HCT116 (cell line): Measurements from ENCODE around the gene MXRA8. TPM values are rescaled to one million over a fixed set of nuclear protein-coding genes. Genes with fewer than 3 reads are reported as not detected.

ENCODE experiments used
- ATAC-seq: fragments of 200-7000 bp; cut with Tn5 transposase; 2 replicates; pipeline ENCODE4 v1.9.1; 2020; ENCODE audit warnings: mild to moderate bottlenecking, moderate library complexity
- BruUV-seq: library from RNA; stranded (reverse); fragments of 400-500 nt; replicated peaks from 2 replicates; lab custom pipeline; 2021; lab: Mats Ljungman, UMichigan
- CTCF ChIA-PET: fragments of 300-600 bp; sonication (Branson Sonifier 250); formaldehyde crosslinking; loops from one replicate; lab custom pipeline; 2021; ENCODE audit warnings: antibody characterized with exemption; lab: Charles Lee
- POLR2A ChIA-PET: fragments of 300-600, 350-600 bp; sonication (Branson Sonifier 250); formaldehyde crosslinking; loops from one replicate; lab custom pipeline; 2021; ENCODE audit warnings: antibody characterized with exemption; lab: Charles Lee
- RAD21 ChIA-PET, 2 experiments: fragments of 300-600 bp; sonication (Branson Sonifier 250); formaldehyde crosslinking; loops; one replicate each; lab custom pipeline; 2023; ENCODE audit warnings: low total read pairs in 2 of 2; ENCODE audit not compliant: uncharacterized antibody in 2 of 2, unreplicated experiment in 2 of 2, low non-redundant PET in 1 of 2; lab: Charles Lee
- DNase-seq: peaks from one replicate; pipeline ENCODE4 v3.0.0-alpha.2; 2010; ENCODE audit warnings: low read depth, low spot score
- H2AFZ ChIP-seq: fragments of 200-600 bp; shearing (Covaris generic), sonication (generic); 2 replicates; pipeline ENCODE4 v1.6.1; 2017; ENCODE audit warnings: low read depth, mixed run types, mixed read lengths, antibody characterized with exemption, low read length; ENCODE audit not compliant: poor library complexity, severe bottlenecking
- H3K27ac ChIP-seq: 2 replicates; pipeline ENCODE4 v1.5.1; 2012; ENCODE audit warnings: low read depth, low read length
- H3K27me3 ChIP-seq: fragments of 200-600 bp; sonication (generic); 2 replicates; pipeline ENCODE4 v1.6.1; 2016; ENCODE audit warnings: mixed run types, low read length, mixed read lengths; ENCODE audit not compliant: insufficient read depth
- H3K36me3 ChIP-seq, 2 experiments: fragments of 200-500 bp in 1 of 2; fragments of 200-600 bp in 1 of 2; sonication (Bioruptor generic) in 1 of 2; sonication (generic) in 1 of 2; 2 replicates each; pipeline versions ENCODE4 v1.5.1 to v1.6.1; 2014 to 2016; ENCODE audit warnings: low read length in 2 of 2, inconsistent platforms in 1 of 2, mixed read lengths in 1 of 2, mixed run types in 1 of 2; ENCODE audit not compliant: insufficient read depth in 2 of 2, control insufficient read depth in 1 of 2
- H3K4me1 ChIP-seq, 2 experiments: fragments of 200-600 bp in 1 of 2; sonication (generic) in 1 of 2; 2 replicates each; pipeline versions ENCODE4 v1.5.1 to v1.6.1; 2012 to 2017; ENCODE audit warnings: low read length in 2 of 2, inconsistent platforms in 1 of 2, mild to moderate bottlenecking in 1 of 2, mixed read lengths in 1 of 2, mixed run types in 1 of 2, moderate library complexity in 1 of 2; ENCODE audit not compliant: insufficient read depth in 2 of 2, control insufficient read depth in 1 of 2
- H3K4me2 ChIP-seq: fragments of 200-600 bp; sonication (generic); 2 replicates; pipeline ENCODE4 v1.6.1; 2017; ENCODE audit warnings: mixed run types, low read length, mixed read lengths
- H3K4me3 ChIP-seq, 2 experiments: fragments of 200-600 bp in 1 of 2; sonication (generic) in 1 of 2; replicated peaks in 1 of 2; 2 replicates each; pipeline ENCODE4 v1.5.1; 2011 to 2016; ENCODE audit warnings: low read length in 2 of 2, control low read depth in 1 of 2, low read depth in 1 of 2, mild to moderate bottlenecking in 1 of 2, mixed read lengths in 1 of 2, mixed run types in 1 of 2
- H3K79me2 ChIP-seq: fragments of 200-600 bp; sonication (generic); 2 replicates; pipeline ENCODE4 v1.6.1; 2017; ENCODE audit warnings: mild to moderate bottlenecking, mixed run types, low read length, moderate library complexity, mixed read lengths; ENCODE audit not compliant: insufficient read depth
- H3K9ac ChIP-seq: fragments of 200-600 bp; sonication (generic); 2 replicates; pipeline ENCODE4 v1.6.1; 2016; ENCODE audit warnings: low read length, mixed read lengths
- H3K9me2 ChIP-seq: fragments of 200-600 bp; sonication (generic), shearing (Covaris generic); 2 replicates; pipeline ENCODE4 v1.6.1; 2017; ENCODE audit warnings: mixed run types, mild to moderate bottlenecking, moderate library complexity; ENCODE audit not compliant: insufficient read depth
- H3K9me3 ChIP-seq, 2 experiments: fragments of 200-500 bp in 1 of 2; fragments of 200-600 bp in 1 of 2; sonication (Bioruptor generic) in 1 of 2; sonication (generic) in 1 of 2; 2 replicates each; pipeline ENCODE4 v1.6.1; 2014 to 2017; ENCODE audit warnings: low read length in 2 of 2, mixed read lengths in 2 of 2, inconsistent platforms in 1 of 2, low read depth in 1 of 2, mild to moderate bottlenecking in 1 of 2, mixed run types in 1 of 2, moderate library complexity in 1 of 2; ENCODE audit not compliant: control insufficient read depth in 1 of 2, insufficient read depth in 1 of 2
- H4K20me1 ChIP-seq: fragments of 200-600 bp; sonication (generic), shearing (Covaris generic); 2 replicates; pipeline ENCODE4 v1.6.1; 2017; ENCODE audit warnings: mixed run types, mild to moderate bottlenecking, moderate library complexity; ENCODE audit not compliant: insufficient read depth
- CBX3 ChIP-seq: IDR thresholded peaks from 2 replicates; pipeline ENCODE4 v1.6.1; 2012; ENCODE audit warnings: low read depth
- CTCF ChIP-seq, 3 experiments: fragments of 200-600 bp in 1 of 3; sonication (generic) in 1 of 3; IDR thresholded peaks in 2 of 3; conservative IDR thresholded peaks in 1 of 3; 2 replicates each; pipeline ENCODE4 v1.5.1; 2012 to 2017; ENCODE audit warnings: low read depth in 2 of 3, low read length in 2 of 3, antibody characterized with exemption in 1 of 3, borderline replicate concordance in 1 of 3, control low read depth in 1 of 3, mild to moderate bottlenecking in 1 of 3, mixed read lengths in 1 of 3, mixed run types in 1 of 3, moderate library complexity in 1 of 3; ENCODE audit not compliant: insufficient read depth in 1 of 3
- EGR1 ChIP-seq: IDR thresholded peaks from 2 replicates; pipeline ENCODE4 v1.6.1; 2012; ENCODE audit warnings: low read depth
- MAX ChIP-seq: IDR thresholded peaks from 2 replicates; pipeline ENCODE4 v1.6.1; 2012
- POLR2A ChIP-seq: IDR thresholded peaks from 2 replicates; pipeline ENCODE4 v1.7.0; 2011; ENCODE audit warnings: borderline replicate concordance; ENCODE audit not compliant: insufficient read depth, insufficient read length; ENCODE audit errors: extremely low read depth
- POLR2AphosphoS5 ChIP-seq: IDR thresholded peaks from 2 replicates; pipeline ENCODE4 v1.6.1; 2011; ENCODE audit warnings: mild to moderate bottlenecking, low read depth, low read length, moderate library complexity
- SRF ChIP-seq: IDR thresholded peaks from 2 replicates; pipeline ENCODE4 v1.6.1; 2012; ENCODE audit warnings: low read depth
- TCF7L2 ChIP-seq: IDR thresholded peaks from 2 replicates; pipeline ENCODE4 v1.7.0; 2011; ENCODE audit warnings: borderline replicate concordance, inconsistent platforms; ENCODE audit not compliant: insufficient read depth, insufficient read length; ENCODE audit errors: extremely low read depth
- intact Hi-C: fragments of 100-400 bp; cut with micrococcal nuclease; formaldehyde crosslinking; loops from 2 replicates; pipeline ENCODE4 v1.10.0; 2022
- total RNA-seq: library from RNA; stranded (reverse); gene quantifications from one replicate; pipeline ENCODE4 v1.2.1, GENCODE V29; 2021; ENCODE audit not compliant: unreplicated experiment
- TF ChIP-seq, protein P1 (sequence below): IDR thresholded peaks from 2 replicates; pipeline ENCODE4 v1.6.1; 2012
- TF ChIP-seq, protein P2 (sequence below): IDR thresholded peaks from 2 replicates; pipeline ENCODE4 v1.6.1; 2012; ENCODE audit warnings: low read depth

Gene MXRA8
- total RNA-seq, 1 experiment from 2014 or later = 0.74 TPM

DNA sequence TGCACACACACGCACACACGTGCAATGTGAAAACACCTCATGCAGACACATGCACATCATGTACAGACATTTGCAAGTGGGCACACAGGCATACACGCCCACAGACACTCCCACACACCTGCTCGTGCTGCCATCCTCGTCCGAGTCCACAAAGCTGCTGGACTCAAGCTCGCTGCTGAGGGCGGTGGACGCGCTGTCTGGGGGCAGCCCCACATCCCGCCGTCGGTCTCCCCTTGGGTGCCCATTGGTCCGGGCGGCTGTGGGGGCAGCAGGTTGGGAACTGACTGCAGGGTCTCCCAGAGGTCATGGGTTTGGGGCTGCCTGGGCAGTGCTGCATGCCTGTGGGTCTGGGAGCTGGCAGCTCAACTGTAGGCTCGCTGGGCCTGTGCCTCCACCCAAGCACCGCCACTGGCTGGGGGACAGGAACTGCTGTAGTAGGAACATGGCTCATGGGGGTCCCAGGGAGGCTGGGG, 16.8 kb downstream of the MXRA8 start:
- H3K9me2 ChIP-seq = no peaks in the 10 kb centered on the region
- no peak overlapping the region for H3K9ac ChIP-seq
- ATAC-seq = no peak
- no TSS peak for BruUV-seq
- peaks cover 31 to 60% of the 10 kb centered on the region in 2 experiments for H3K4me1 ChIP-seq
- peaks cover 66% of the 10 kb centered on the region for H3K79me2 ChIP-seq
- ChIA-PET POLR2A (no interaction called here), RAD21 (no interaction called here), CTCF (no interaction called here)
- no peaks in the 10 kb centered on the region for H3K27me3 ChIP-seq
- intact Hi-C loops = loop anchor here (10.0 kb wide), 1 partner anchor 273 kb away; the partner anchor contains the start of gene MIB2
- no peaks in the 10 kb centered on the region for H3K9me3 ChIP-seq
- TF ChIP-seq, protein P1, sequence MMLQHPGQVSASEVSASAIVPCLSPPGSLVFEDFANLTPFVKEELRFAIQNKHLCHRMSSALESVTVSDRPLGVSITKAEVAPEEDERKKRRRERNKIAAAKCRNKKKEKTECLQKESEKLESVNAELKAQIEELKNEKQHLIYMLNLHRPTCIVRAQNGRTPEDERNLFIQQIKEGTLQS = no peak
- TF ChIP-seq, protein P2, sequence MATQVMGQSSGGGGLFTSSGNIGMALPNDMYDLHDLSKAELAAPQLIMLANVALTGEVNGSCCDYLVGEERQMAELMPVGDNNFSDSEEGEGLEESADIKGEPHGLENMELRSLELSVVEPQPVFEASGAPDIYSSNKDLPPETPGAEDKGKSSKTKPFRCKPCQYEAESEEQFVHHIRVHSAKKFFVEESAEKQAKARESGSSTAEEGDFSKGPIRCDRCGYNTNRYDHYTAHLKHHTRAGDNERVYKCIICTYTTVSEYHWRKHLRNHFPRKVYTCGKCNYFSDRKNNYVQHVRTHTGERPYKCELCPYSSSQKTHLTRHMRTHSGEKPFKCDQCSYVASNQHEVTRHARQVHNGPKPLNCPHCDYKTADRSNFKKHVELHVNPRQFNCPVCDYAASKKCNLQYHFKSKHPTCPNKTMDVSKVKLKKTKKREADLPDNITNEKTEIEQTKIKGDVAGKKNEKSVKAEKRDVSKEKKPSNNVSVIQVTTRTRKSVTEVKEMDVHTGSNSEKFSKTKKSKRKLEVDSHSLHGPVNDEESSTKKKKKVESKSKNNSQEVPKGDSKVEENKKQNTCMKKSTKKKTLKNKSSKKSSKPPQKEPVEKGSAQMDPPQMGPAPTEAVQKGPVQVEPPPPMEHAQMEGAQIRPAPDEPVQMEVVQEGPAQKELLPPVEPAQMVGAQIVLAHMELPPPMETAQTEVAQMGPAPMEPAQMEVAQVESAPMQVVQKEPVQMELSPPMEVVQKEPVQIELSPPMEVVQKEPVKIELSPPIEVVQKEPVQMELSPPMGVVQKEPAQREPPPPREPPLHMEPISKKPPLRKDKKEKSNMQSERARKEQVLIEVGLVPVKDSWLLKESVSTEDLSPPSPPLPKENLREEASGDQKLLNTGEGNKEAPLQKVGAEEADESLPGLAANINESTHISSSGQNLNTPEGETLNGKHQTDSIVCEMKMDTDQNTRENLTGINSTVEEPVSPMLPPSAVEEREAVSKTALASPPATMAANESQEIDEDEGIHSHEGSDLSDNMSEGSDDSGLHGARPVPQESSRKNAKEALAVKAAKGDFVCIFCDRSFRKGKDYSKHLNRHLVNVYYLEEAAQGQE = no peak
- TF ChIP-seq CBX3 (no peak), EGR1 (no peak), CTCF (IDR thresholded peaks at IDR 0.05 in 2 of 3, conservative IDR thresholded peaks at IDR 0.05 in 1 of 3; ENCODE audit: borderline replicate concordance in 1 of 3, insufficient read depth in 1 of 3, low read depth in 2 of 3, low read length in 2 of 3) (no peak), MAX (no peak), TCF7L2 (no peak), SRF (no peak), POLR2A (no peak), POLR2AphosphoS5 (no peak; the same call in 1 of the 2 replicates)
- H3K36me3 ChIP-seq = peaks cover 7 to 40% of the 10 kb centered on the region in 2 experiments; a peak in 3 of 4 replicates
- no peak overlapping the region for H3K4me2 ChIP-seq
- DNase-seq = no peak
- peaks cover 4% of the 10 kb centered on the region; the same call in 1 of the 2 replicates for H4K20me1 ChIP-seq
- no peak overlapping the region for H2AFZ ChIP-seq
- no peak overlapping the region; the same call in 1 of the 2 replicates for H3K27ac ChIP-seq
- H3K4me3 ChIP-seq = no peak overlapping the region
